PC-3 (cell line): ENCODE data around the gene B4GALT1. TPM values are rescaled to one million over a fixed set of nuclear protein-coding genes. Genes with fewer than 3 reads are reported as not detected.

Experiments
- ATAC-seq: fragments of 200-7000 bp; cut with Tn5 transposase; 2 replicates; pipeline ENCODE4 v1.9.1; 2020; ENCODE audit warnings: mild to moderate bottlenecking, moderate library complexity
- BruUV-seq: library from RNA; stranded (reverse); fragments of 400-500 nt; replicated peaks from 2 replicates; lab custom pipeline; 2021; lab: Mats Ljungman, UMichigan
- CTCF ChIA-PET: fragments of 300-600 bp; sonication (Branson Sonifier 250); formaldehyde crosslinking; loops from one replicate; lab custom pipeline; 2022; ENCODE audit warnings: antibody characterized with exemption; lab: Charles Lee
- POLR2A ChIA-PET: fragments of 300-600 bp; sonication (Branson Sonifier 250); formaldehyde crosslinking; loops from one replicate; lab custom pipeline; 2022; ENCODE audit warnings: antibody characterized with exemption; ENCODE audit not compliant: unreplicated experiment; lab: Charles Lee
- DNase-seq: peaks from one replicate; pipeline ENCODE4 v3.0.0-alpha.2; 2015
- H2AFZ ChIP-seq: fragments of 300-600 bp; sonication (generic); 2 replicates; pipeline ENCODE4 v1.6.0; 2016; ENCODE audit warnings: antibody characterized with exemption, low read length
- H3F3A ChIP-seq: fragments of 300-600 bp; sonication (generic); one replicate; pipeline ENCODE4 v1.6.0; 2017; ENCODE audit warnings: antibody characterized with exemption, low read length, control low read depth, mild to moderate bottlenecking; ENCODE audit not compliant: unreplicated experiment
- H3K27ac ChIP-seq: fragments of 300-600 bp; sonication (generic); 2 replicates; pipeline ENCODE4 v1.5.1; 2016; ENCODE audit warnings: mild to moderate bottlenecking, low read length
- H3K27me3 ChIP-seq: fragments of 300-600 bp; sonication (generic); 2 replicates; pipeline ENCODE4 v1.6.1; 2016; ENCODE audit warnings: low read length, mixed read lengths
- H3K36me3 ChIP-seq: fragments of 300-600 bp; sonication (generic); 2 replicates; pipeline ENCODE4 v1.6.1; 2016; ENCODE audit warnings: low read depth, mixed run types, low read length, mixed read lengths
- H3K4me1 ChIP-seq: fragments of 300-600 bp; sonication (generic); 2 replicates; pipeline ENCODE4 v1.5.1; 2016; ENCODE audit warnings: low read length; ENCODE audit not compliant: insufficient read depth
- H3K4me2 ChIP-seq: fragments of 300-600 bp; sonication (generic); 2 replicates; pipeline ENCODE4 v1.6.0; 2016; ENCODE audit warnings: low read length
- H3K4me3 ChIP-seq: fragments of 300-600 bp; sonication (generic); 2 replicates; pipeline ENCODE4 v1.5.1; 2016; ENCODE audit warnings: mild to moderate bottlenecking, low read length, mixed read lengths
- H3K79me2 ChIP-seq: fragments of 300-600 bp; sonication (generic); 2 replicates; pipeline ENCODE4 v1.6.1; 2017; ENCODE audit warnings: low read length, mixed read lengths
- H3K9ac ChIP-seq: fragments of 300-600 bp; sonication (generic); 2 replicates; pipeline ENCODE4 v1.6.0; 2016; ENCODE audit warnings: mild to moderate bottlenecking, low read length
- H3K9me2 ChIP-seq: fragments of 300-600 bp; sonication (generic); replicated peaks from 2 replicates; pipeline ENCODE4 v1.6.1; 2016; ENCODE audit warnings: mixed run types, low read length, mixed read lengths
- H3K9me3 ChIP-seq: fragments of 300-600 bp; sonication (generic); 2 replicates; pipeline ENCODE4 v1.6.1; 2016; ENCODE audit warnings: low read length, mixed read lengths
- H4K20me1 ChIP-seq: fragments of 300-600 bp; sonication (generic); 2 replicates; pipeline ENCODE4 v1.6.1; 2016; ENCODE audit warnings: low read length, mixed read lengths
- EZH2 ChIP-seq: fragments of 300-600 bp; sonication (generic); IDR thresholded peaks from one replicate; pipeline ENCODE4 v1.6.1; 2017; ENCODE audit warnings: antibody characterized with exemption, mild to moderate bottlenecking, low read length; ENCODE audit not compliant: unreplicated experiment
- EZH2phosphoT487 ChIP-seq: fragments of 300-600 bp; sonication (generic); IDR thresholded peaks from 2 replicates; pipeline ENCODE4 v1.6.1; 2018; ENCODE audit warnings: mild to moderate bottlenecking, antibody characterized with exemption, low read length, borderline replicate concordance
- intact Hi-C: fragments of 100-400 bp; cut with micrococcal nuclease; formaldehyde crosslinking; loops from 2 replicates; pipeline ENCODE4 v1.9.0; 2023
- total RNA-seq: library from RNA; depleted of rRNA; stranded (reverse); fragments of >200 nt; gene quantifications from 2 replicates; pipeline ENCODE4 v1.2.3, GENCODE V29; 2014
- TF ChIP-seq, protein P1 (sequence below): fragments of 300-600 bp; sonication (generic); conservative IDR thresholded peaks from 2 replicates; pipeline ENCODE4 v1.5.1; 2017; ENCODE audit warnings: antibody characterized with exemption, low read depth, mild to moderate bottlenecking, low read length

The B4GALT1 gene
- total RNA-seq, 1 experiment from 2014 or later, result 14.8 TPM

DNA sequence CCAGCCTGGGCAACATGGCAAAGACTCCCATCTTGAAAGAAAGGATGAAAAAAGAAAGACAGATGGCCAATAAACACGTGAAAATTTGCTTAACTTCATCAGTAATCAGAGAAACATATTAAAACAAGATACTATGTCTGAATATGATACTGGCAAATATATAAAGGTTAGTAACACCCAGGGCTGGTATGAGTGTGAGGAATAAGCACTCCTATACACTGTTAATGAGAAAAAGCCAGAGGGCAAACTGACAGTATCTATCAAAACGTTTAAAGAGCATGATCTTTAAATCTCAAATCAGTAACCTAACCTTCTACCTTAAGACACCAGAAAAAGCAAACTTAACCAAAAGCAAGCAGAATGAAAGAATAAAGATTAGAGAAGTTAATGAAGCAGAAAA, 14.1 kb downstream of the B4GALT1 start:
- H3K27me3 ChIP-seq, result no peaks in the 10 kb centered on the region
- no peak overlapping the region for H3K4me2 ChIP-seq
- no TSS peak for BruUV-seq
- no peak overlapping the region for H2AFZ ChIP-seq
- H3K9me2 ChIP-seq, result no peaks in the 10 kb centered on the region
- no peak overlapping the region for H3K4me3 ChIP-seq
- H3K4me1 ChIP-seq, result peaks cover 45% of the 10 kb centered on the region
- ChIA-PET CTCF (no interaction called here), POLR2A (no interaction called here)
- no peak for TF ChIP-seq EZH2phosphoT487
- TF ChIP-seq EZH2, result no peak
- TF ChIP-seq, protein P1, sequence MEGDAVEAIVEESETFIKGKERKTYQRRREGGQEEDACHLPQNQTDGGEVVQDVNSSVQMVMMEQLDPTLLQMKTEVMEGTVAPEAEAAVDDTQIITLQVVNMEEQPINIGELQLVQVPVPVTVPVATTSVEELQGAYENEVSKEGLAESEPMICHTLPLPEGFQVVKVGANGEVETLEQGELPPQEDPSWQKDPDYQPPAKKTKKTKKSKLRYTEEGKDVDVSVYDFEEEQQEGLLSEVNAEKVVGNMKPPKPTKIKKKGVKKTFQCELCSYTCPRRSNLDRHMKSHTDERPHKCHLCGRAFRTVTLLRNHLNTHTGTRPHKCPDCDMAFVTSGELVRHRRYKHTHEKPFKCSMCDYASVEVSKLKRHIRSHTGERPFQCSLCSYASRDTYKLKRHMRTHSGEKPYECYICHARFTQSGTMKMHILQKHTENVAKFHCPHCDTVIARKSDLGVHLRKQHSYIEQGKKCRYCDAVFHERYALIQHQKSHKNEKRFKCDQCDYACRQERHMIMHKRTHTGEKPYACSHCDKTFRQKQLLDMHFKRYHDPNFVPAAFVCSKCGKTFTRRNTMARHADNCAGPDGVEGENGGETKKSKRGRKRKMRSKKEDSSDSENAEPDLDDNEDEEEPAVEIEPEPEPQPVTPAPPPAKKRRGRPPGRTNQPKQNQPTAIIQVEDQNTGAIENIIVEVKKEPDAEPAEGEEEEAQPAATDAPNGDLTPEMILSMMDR, result no peak
- no peaks in the 10 kb centered on the region for H3K36me3 ChIP-seq
- peaks cover 97% of the 10 kb centered on the region for H3K79me2 ChIP-seq
- DNase-seq, result no peak
- peaks cover 11% of the 10 kb centered on the region for H4K20me1 ChIP-seq
- no peak overlapping the region for H3K9ac ChIP-seq
- ATAC-seq, result no peak
- no peak overlapping the region for H3K27ac ChIP-seq
- intact Hi-C loops, result no loop called here
- H3F3A ChIP-seq, result peaks cover 3% of the 10 kb centered on the region
- H3K9me3 ChIP-seq, result no peaks in the 10 kb centered on the region

DNA sequence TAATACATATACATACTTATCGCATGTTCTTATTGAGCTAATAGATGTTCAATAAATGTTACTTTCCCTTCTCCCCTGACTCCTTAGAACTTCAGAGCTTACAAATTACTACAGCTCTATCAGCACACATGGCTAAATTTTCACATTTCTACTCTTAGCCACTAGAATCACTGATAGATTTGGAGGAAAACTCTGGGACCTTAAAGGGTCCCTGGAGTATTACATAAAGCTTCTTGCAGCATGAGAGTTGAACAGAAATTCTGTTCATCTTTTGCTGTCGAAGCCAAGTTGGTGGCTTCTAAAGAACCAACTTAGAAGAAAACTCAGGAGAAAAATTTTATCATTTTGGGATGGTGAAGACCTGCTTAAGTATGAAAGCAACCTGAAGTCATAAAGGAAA, 15.5 kb downstream of the B4GALT1 start:
- H3K9ac ChIP-seq, result no peak overlapping the region

DNA sequence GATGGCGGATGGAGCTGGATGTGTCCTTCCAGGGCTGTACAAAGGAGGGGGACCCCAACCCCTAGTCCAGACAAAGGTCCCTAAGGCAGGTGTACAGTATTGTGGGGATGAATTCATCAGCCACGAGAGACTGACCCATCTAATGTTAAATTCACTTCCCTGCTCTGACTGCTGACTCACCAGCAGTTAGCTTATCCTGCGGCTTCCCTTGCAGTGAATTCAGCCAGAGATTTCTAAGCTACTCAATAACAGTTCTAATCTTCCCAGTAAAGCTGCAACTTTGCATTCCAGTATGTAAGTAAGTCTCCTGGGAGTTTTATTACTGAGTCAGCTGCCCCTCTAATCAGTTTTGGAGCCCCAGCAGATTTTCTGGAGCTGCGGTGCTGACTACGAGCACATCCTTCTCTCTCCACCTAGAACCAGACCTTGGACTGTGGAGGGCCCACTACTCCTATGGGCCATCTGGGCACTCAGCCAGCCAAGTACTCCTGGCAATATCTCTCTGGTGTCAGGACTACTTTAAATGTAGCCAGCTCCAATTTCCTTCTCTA, 16.1 kb downstream of the B4GALT1 start:
- Histone ChIP-seq H3F3A (peaks cover 3% of the 10 kb centered on the region), H4K20me1 (peaks cover 11% of the 10 kb centered on the region), H3K4me2 (peak overlapping the region; percentile 79), H3K36me3 (no peaks in the 10 kb centered on the region), H3K9me2 (no peaks in the 10 kb centered on the region), H3K27ac (peak overlapping the region; percentile 50), H3K27me3 (no peaks in the 10 kb centered on the region), H3K79me2 (peaks cover 97% of the 10 kb centered on the region), H3K4me1 (peaks cover 31% of the 10 kb centered on the region), H3K4me3 (peak overlapping the region; percentile 35; the same call in 1 of the 2 replicates), H3K9ac (no peak overlapping the region), H3K9me3 (no peaks in the 10 kb centered on the region), H2AFZ (no peak overlapping the region)
- POLR2A ChIA-PET, result interaction anchor here (0.6 kb wide), 1 partner anchor 16 kb away, joined by 6 read pairs; the partner anchor contains the start of gene B4GALT1
- intact Hi-C loops, result no loop called here
- DNase-seq (peak; percentile 80), ATAC-seq (peak; percentile 91)
- BruUV-seq, result no TSS peak
- TF ChIP-seq EZH2phosphoT487 (no peak), EZH2 (no peak)
- TF ChIP-seq, protein P1, result no peak
- CTCF ChIA-PET, result no interaction called here

More for the DNA sequence above, 15.5 kb downstream of the B4GALT1 start:
- H3K36me3 ChIP-seq, result no peaks in the 10 kb centered on the region
- no TSS peak for BruUV-seq
- H3F3A ChIP-seq, result peaks cover 3% of the 10 kb centered on the region
- H3K9me2 ChIP-seq, result no peaks in the 10 kb centered on the region
- peaks cover 97% of the 10 kb centered on the region for H3K79me2 ChIP-seq
- intact Hi-C loops, result no loop called here
- H4K20me1 ChIP-seq, result peaks cover 11% of the 10 kb centered on the region
- no peak overlapping the region; the same call in 1 of the 2 replicates for H3K4me3 ChIP-seq
- peak overlapping the region; percentile 50 for H3K27ac ChIP-seq
- DNase-seq (no peak), ATAC-seq (0 out of 2 replicates have a peak, but pooled peaks have one; percentile 6)
- TF ChIP-seq, protein P1, result no peak
- no peak for TF ChIP-seq EZH2phosphoT487
- H2AFZ ChIP-seq, result no peak overlapping the region
- H3K4me1 ChIP-seq, result peaks cover 33% of the 10 kb centered on the region
- H3K27me3 ChIP-seq, result no peaks in the 10 kb centered on the region
- ChIA-PET CTCF (no interaction called here), POLR2A (interaction anchor here (0.6 kb wide), 2 partner anchors 127 to 1319 kb away, joined by 3 to 15 read pairs; no protein-coding TSS in a partner anchor)
- no peaks in the 10 kb centered on the region for H3K9me3 ChIP-seq
- peak overlapping the region; percentile 79 for H3K4me2 ChIP-seq
